WI38 (cell line): Measurements from ENCODE around the gene TMTC2.

Experiments
- H3K4me3 ChIP-seq: 2 replicates; pipeline ENCODE4 v1.5.1; 2011; ENCODE audit warnings: low read depth, mild to moderate bottlenecking, control low read depth, low read length
- TF ChIP-seq, protein P1 (sequence below): IDR thresholded peaks from 2 replicates; pipeline ENCODE4 v1.5.1; 2012; ENCODE audit warnings: low read depth, mild to moderate bottlenecking, control low read depth, low read length

TMTC2 gene

DNA sequence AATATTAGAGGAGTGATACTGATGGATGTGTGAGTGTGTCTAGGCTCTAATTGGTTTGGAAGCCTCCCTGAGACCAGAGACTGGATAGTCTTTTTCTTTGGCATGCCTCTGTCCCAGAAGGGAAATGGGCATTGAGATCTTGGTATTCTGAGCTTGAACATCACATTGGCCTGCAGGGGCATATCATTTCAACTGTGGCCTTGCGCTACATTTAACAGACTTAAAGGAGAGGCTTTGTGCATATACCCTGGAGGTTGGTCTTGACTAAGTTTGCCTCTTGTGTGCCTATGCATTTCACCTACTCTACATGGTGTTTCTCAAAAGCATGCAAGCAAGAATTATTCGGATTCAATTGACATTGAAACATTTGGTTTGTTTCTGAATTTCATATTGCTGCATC is 185.4 kb downstream of the TMTC2 start:
- TF ChIP-seq, protein P1, sequence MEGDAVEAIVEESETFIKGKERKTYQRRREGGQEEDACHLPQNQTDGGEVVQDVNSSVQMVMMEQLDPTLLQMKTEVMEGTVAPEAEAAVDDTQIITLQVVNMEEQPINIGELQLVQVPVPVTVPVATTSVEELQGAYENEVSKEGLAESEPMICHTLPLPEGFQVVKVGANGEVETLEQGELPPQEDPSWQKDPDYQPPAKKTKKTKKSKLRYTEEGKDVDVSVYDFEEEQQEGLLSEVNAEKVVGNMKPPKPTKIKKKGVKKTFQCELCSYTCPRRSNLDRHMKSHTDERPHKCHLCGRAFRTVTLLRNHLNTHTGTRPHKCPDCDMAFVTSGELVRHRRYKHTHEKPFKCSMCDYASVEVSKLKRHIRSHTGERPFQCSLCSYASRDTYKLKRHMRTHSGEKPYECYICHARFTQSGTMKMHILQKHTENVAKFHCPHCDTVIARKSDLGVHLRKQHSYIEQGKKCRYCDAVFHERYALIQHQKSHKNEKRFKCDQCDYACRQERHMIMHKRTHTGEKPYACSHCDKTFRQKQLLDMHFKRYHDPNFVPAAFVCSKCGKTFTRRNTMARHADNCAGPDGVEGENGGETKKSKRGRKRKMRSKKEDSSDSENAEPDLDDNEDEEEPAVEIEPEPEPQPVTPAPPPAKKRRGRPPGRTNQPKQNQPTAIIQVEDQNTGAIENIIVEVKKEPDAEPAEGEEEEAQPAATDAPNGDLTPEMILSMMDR: no peak
- H3K4me3 ChIP-seq: no peak overlapping the region

DNA sequence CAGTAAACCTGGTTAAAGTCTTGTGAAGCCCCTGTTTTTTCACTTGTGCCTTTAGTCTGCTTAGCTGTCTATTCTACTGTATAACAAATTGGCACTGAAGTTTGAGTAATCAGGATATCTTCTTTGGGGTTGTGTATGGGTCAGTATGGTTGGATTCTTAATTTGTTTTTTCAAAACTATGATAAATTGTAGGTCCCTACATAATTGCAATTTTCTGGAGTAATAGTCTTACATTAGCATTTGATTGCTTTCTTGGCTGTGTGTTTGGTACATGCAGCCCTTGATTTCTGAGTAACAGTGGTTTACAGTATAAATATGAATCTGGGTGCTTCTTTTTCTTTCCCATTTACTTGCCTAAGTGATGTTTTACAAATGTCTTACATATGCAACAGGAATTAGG is 186.6 kb downstream of the TMTC2 start:
- TF ChIP-seq, protein P1: no peak
- no peak overlapping the region for H3K4me3 ChIP-seq

DNA sequence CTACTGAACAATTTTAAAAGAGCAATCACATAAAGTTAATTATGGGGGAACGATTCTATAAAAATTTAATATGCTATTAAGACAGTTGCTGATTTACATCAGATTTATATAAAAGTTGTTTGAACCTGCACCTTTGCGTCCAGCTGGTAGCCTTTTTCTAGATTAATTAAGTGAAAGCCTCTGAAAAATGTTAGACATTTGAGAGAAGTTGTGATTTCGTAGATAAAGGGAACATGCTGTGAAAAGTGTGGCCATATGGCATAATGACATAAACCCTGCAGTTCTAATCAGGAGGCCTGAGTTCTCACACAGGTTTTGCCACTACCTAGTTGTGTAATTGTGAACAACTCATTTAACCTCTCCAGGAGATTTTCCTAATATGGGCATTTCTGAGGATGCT is 187.2 kb downstream of the TMTC2 start:
- no peak overlapping the region for H3K4me3 ChIP-seq
- TF ChIP-seq, protein P1: no peak

DNA sequence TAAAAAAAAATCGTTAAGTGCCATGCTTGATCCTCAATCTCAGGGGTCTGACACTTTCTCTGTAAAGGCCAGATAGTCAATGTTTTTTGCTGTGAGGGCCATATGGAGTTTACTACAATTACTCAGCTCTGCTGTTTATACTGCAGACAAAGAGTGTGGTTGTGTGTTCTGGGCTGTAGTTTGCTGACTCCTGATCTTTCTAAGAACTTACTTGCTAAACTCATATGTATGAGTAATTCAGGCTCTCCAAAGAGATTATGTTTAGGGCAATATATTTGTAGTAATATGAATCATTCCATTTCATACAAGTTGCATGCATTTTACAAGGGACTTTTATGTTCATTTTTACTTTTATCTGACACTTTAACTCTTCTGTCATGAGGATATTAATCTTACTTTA is 188.2 kb downstream of the TMTC2 start:
- H3K4me3 ChIP-seq: no peak overlapping the region
- TF ChIP-seq, protein P1: no peak

DNA sequence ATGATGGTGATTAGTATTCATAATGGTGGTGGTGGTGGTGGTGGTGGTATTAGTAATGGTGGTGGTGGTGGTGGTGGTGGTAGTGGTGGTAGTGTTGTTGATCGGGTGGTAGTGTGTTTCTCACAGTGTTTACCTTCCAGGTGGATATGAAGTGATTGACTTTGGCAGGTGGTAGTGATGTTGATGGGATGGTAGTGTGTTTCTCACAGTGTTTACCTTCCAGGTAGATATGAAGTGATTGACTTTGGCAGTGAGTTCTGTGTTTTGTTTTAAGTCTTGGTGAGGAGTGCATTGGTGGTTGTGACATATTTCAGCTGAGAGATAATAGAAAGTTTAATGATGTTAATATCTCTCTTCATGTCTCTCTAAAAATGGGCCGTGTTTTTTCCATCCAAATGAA is 189.4 kb downstream of the TMTC2 start:
- TF ChIP-seq, protein P1: no peak
- H3K4me3 ChIP-seq: no peak overlapping the region

DNA sequence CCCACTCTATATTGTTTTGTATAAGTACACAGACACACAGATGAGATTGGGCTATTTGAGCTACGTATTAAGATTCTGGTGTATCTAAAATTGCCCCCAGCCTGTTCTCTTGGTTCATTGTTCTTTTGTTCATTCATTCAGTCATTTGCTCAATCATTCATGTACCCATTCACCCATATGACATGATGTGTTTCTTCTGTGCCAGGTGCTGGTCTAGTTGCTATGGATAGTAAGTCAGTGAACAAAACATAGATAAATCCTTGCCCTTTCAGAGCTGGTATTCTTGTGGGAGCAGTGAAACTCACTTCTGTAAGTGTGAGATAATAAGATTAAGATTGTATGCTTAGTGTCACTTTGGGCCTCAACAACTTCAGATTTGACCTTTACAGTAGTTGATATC is 191.3 kb downstream of the TMTC2 start:
- TF ChIP-seq, protein P1: no peak
- H3K4me3 ChIP-seq: no peak overlapping the region

DNA sequence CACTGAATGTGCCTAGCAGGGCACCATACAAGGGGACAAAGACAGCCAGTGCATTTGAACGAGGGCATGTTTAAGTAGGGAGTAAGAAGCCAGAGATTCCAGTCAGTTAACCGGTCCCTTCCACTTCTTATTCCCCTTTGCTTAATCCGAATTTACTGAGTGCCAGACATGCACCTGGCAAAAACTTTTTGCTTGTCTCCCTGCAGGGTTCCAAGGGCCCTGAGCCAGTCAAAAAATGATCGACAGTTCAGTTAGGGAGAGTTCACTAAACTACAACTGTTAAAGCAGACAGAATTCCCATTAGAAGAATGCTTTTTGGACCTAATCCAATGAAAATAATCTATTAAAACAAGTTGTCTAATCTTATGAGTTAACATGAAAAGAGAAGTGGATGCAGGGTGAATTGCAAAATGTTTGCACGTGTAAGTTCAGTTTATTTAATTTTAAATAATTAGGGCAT is 193.8 kb downstream of the TMTC2 start:
- no peak overlapping the region for H3K4me3 ChIP-seq
- TF ChIP-seq, protein P1: no peak
